Transverse colon (tissue), 4 donors: ENCODE measurements around the gene CINP.
"Not testable (repeated sequence)": the region's sequence is repeated elsewhere in the genome, so short reads cannot be mapped to it uniquely, and the experiment has no call there.

Experiments
- CTCF ChIP-seq, 5 experiments: fragments of 200-600 bp in 3 of 5; fragments of 450-650 bp in 2 of 5; sonication (generic) in 3 of 5; IDR thresholded peaks; 1 replicate in 2 of 5; 2 replicates in 3 of 5; pipeline ENCODE4 v1.5.1; 2016 to 2017; ENCODE audit warnings: antibody characterized with exemption in 5 of 5, inconsistent platforms in 3 of 5, mild to moderate bottlenecking in 2 of 5, moderate library complexity in 1 of 5
- EP300 ChIP-seq: sonication (generic); formaldehyde crosslinking; IDR thresholded peaks from one replicate; pipeline ENCODE4 v1.6.1; 2017; ENCODE audit warnings: antibody characterized with exemption, low read depth
- POLR2A ChIP-seq: fragments of 450-650 bp; IDR thresholded peaks from one replicate; pipeline ENCODE4 v1.6.1; 2016; ENCODE audit warnings: antibody characterized with exemption, mild to moderate bottlenecking, moderate library complexity
- POLR2AphosphoS5 ChIP-seq, 3 donors: sonication (generic); formaldehyde crosslinking; IDR thresholded peaks; one replicate each; pipeline ENCODE4 v1.6.1; 2016; ENCODE audit warnings: antibody characterized with exemption in 3 of 3

- TF ChIP-seq CTCF (IDR thresholded peaks at IDR 0.05); POLR2AphosphoS5 (IDR thresholded peaks at IDR 0.05); POLR2A; EP300: not testable (repeated sequence)
Measured at GRCh38 chr14:102351593-102351992, 11.1 kb downstream of the CINP start.
